Gastroesophageal sphincter (tissue), 4 donors: ENCODE measurements around the gene MRPL37. TPM values are rescaled to one million over a fixed set of nuclear protein-coding genes. Genes with fewer than 3 reads are reported as not detected.

ENCODE experiments used
- ATAC-seq: fragments of 150-250 bp; one replicate; pipeline ENCODE4 v1.9.1; 2016; ENCODE audit warnings: mild to moderate bottlenecking, moderate library complexity
- H3K27ac ChIP-seq, 4 donors: fragments of 200-600 bp; sonication (generic) in 3 of 4; 1 replicate in 3 of 4; 2 replicates in 1 of 4; pipeline ENCODE4 v1.5.1; 2016 to 2019
- H3K27me3 ChIP-seq: fragments of 200-600 bp; sonication (generic); one replicate; pipeline ENCODE4 v1.5.1; 2019
- H3K36me3 ChIP-seq, 2 donors: fragments of 200-600 bp; sonication (generic); one replicate each; pipeline ENCODE4 v1.5.1; 2019; ENCODE audit warnings: control low read depth in 1 of 2
- H3K4me1 ChIP-seq, 3 donors: fragments of 200-600 bp; sonication (generic); 1 replicate in 2 of 3; 2 replicates in 1 of 3; pipeline ENCODE4 v1.5.1; 2016 to 2019; ENCODE audit warnings: control low read depth in 2 of 3
- H3K4me3 ChIP-seq, 2 donors: fragments of 200-600 bp; sonication (generic); one replicate each; pipeline ENCODE4 v1.5.1; 2019; ENCODE audit warnings: mild to moderate bottlenecking in 1 of 2, moderate library complexity in 1 of 2
- H3K9me3 ChIP-seq, 3 donors: fragments of 200-600 bp; sonication (generic); one replicate each; pipeline ENCODE4 v1.5.1; 2017 to 2019; ENCODE audit warnings: control low read depth in 2 of 3
- CTCF ChIP-seq, 4 experiments: fragments of 200-600 bp in 2 of 4; fragments of 450-650 bp in 2 of 4; sonication (generic) in 1 of 4; IDR thresholded peaks; one replicate each; pipeline ENCODE4 v1.5.1; 2017 to 2019; ENCODE audit warnings: antibody characterized with exemption in 4 of 4, mild to moderate bottlenecking in 2 of 4, moderate library complexity in 2 of 4
- EP300 ChIP-seq: sonication (generic); formaldehyde crosslinking; IDR thresholded peaks from one replicate; pipeline ENCODE4 v1.6.1; 2017; ENCODE audit warnings: antibody characterized with exemption, mild to moderate bottlenecking
- POLR2A ChIP-seq, 2 donors: fragments of 450-650 bp; IDR thresholded peaks; one replicate each; pipeline ENCODE4 v1.6.1; 2017; ENCODE audit warnings: antibody characterized with exemption in 2 of 2, mild to moderate bottlenecking in 2 of 2, moderate library complexity in 1 of 2
- POLR2AphosphoS5 ChIP-seq: sonication (generic); formaldehyde crosslinking; IDR thresholded peaks from one replicate; pipeline ENCODE4 v1.6.1; 2017; ENCODE audit warnings: antibody characterized with exemption
- WGBS, 2 donors: methylation state at CpG; one replicate each; pipeline ENCODE4 v1.1.5; 2018; ENCODE audit warnings: low coverage in 1 of 2; 5-methylcytosine and 5-hydroxymethylcytosine counted together
- total RNA-seq, 4 donors: library from RNA; depleted of rRNA; stranded (reverse); fragments of >200 nt; gene quantifications; one replicate each; pipeline ENCODE4 v1.1.0, GENCODE V29; 2016

Gene MRPL37
- total RNA-seq, 4 donors from 2014 or later, result 37.3 to 64.5 (median 52.0) TPM

DNA sequence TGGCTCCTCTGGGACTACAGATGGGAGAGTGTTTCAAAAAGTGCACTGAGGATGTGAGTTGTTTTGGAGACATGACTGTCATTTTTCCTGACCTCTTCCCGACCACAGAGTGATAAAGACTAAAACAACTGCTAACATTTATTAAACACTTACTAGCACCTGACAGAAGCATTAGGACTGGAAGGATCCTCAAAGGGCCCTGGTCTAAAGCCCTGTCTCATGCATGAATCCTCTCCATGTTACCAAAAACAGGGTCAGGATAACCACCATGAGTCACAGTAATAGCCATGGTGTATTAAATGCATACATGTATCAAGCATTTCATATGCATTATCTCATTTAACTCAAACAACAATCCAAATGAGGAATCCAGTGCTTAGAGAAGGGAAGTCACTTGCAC, 11.7 kb upstream of the MRPL37 start:
- WGBS, 2 donors, result 60% methylated on average over 1 of the region's 1 CpG; no CpG with 5 or more reads in 1 of the 2 donors

DNA sequence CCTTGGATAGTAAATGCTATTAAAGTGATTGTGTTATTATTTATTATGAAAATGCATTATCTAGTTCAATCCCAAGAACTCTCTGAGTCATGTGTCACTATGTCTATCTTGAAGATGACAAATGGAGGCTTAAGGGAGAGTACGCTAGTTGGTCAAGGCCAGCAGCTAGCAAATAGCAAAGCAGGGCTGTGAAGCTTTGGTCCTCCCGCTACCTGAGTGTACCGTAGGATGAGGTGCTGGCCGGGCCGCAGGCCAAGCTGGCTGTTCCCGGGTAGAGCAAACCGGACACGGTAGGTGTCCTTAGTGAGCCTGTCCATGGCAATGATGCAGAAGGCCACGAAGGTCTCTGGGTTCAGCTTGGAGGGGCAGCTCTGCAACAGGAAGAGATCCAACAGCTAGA, 9.4 kb upstream of the MRPL37 start:
- H3K4me1 ChIP-seq, result no peaks in the 10 kb centered on the region
- WGBS, 2 donors, result 85 to 93% methylated on average over 3 to 8 of the region's 9 CpGs
- H3K36me3 ChIP-seq, result peaks cover 0 to 92% of the 10 kb centered on the region in 2 donors
- H3K4me3 ChIP-seq, result no peak overlapping the region
- no peak overlapping the region for H3K27ac ChIP-seq
- no peaks in the 10 kb centered on the region for H3K27me3 ChIP-seq
- TF ChIP-seq POLR2A (IDR thresholded peaks at IDR 0.05), result no peak
- no peak for TF ChIP-seq POLR2AphosphoS5
- TF ChIP-seq CTCF (IDR thresholded peaks at IDR 0.05), result no peak
- no peak for TF ChIP-seq EP300
- no peaks in the 10 kb centered on the region for H3K9me3 ChIP-seq
- no peak for ATAC-seq

More for the DNA sequence above, 11.7 kb upstream of the MRPL37 start:
- H3K27ac ChIP-seq, result no peak overlapping the region
- peaks cover 0 to 73% of the 10 kb centered on the region in 2 donors for H3K36me3 ChIP-seq
- no peak overlapping the region for H3K4me3 ChIP-seq
- no peaks in the 10 kb centered on the region for H3K27me3 ChIP-seq
- ATAC-seq, result no peak
- H3K9me3 ChIP-seq, result no peaks in the 10 kb centered on the region
- no peaks in the 10 kb centered on the region for H3K4me1 ChIP-seq
- TF ChIP-seq EP300 (no peak), CTCF (IDR thresholded peaks at IDR 0.05) (no peak), POLR2A (IDR thresholded peaks at IDR 0.05) (no peak), POLR2AphosphoS5 (no peak)

DNA sequence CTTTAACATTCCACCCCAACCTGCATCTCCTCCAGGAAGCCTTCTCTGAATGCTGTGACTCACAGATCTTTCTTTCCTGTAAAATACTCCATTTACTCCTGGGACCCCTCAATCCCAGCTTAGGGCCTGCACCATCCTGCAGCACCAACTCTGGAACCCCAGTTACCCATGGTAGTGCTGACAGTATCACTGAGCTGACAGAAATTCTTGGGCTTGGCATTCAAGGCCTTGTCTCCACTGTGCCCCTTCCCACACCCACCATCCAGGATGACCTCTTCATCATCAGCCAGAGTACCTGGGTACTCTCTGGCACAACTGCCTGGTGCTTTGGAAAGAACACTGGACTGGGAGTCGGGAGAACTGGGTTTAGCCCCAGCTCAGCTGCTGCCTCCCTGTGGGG, 8.4 kb upstream of the MRPL37 start:
- no peak overlapping the region for H3K4me3 ChIP-seq
- TF ChIP-seq CTCF (IDR thresholded peaks at IDR 0.05), result no peak
- TF ChIP-seq POLR2AphosphoS5, result no peak
- H3K36me3 ChIP-seq, result peaks cover 0 to 94% of the 10 kb centered on the region in 2 donors
- no peaks in the 10 kb centered on the region for H3K27me3 ChIP-seq
- no peak overlapping the region for H3K27ac ChIP-seq
- no peaks in the 10 kb centered on the region for H3K9me3 ChIP-seq
- 100% methylated on average over 1 of the region's 1 CpG; no CpG with 5 or more reads in 1 of the 2 donors for WGBS, 2 donors
- no peak for ATAC-seq
- H3K4me1 ChIP-seq, result no peaks in the 10 kb centered on the region

- Histone ChIP-seq H3K27ac (no peak overlapping the region), H3K4me1 (no peaks in the 10 kb centered on the region), H3K4me3 (no peak overlapping the region), H3K27me3 (no peaks in the 10 kb centered on the region), H3K9me3 (no peaks in the 10 kb centered on the region), H3K36me3 (peaks cover 0 to 78% of the 10 kb centered on the region in 2 donors)
- 83 to 90% methylated on average over 3 to 5 of the region's 5 CpGs for WGBS, 2 donors
- no peak for ATAC-seq
- TF ChIP-seq POLR2AphosphoS5 (no peak), CTCF (IDR thresholded peaks at IDR 0.05) (no peak), POLR2A (IDR thresholded peaks at IDR 0.05) (no peak), EP300 (no peak)
These were observed 6.5 kb upstream of the MRPL37 start for GRCh38 chr1:54193453-54193852.

DNA sequence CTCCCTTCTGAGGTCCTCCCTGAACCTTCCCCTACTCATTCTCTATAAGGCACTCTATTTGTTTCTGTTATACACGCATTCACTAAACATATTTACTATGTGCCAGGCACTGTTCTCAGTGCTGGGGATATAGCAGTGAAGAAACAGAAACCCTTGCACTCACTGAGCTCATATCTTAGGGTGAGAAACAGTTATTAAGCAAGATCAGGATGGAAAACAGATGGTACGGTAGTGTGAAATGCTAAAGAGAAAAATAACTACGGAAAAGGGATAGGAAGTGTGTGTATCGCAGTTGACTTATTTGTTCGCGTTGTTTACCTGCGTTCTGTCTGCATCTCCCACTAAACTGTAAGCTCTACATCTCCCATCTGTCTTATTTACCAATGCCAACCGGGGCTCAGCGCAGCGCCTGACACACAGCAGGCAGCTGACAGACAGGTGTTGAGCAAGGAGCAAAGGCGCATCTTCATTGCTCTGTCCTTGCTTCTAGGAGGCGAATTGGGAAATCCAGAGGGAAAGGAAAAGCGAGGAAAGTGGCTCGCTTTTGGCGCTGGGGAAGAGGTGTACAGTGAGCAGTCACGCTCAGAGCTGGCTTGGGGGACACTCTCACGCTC, 709 bp upstream of the MRPL37 start:
- no peaks in the 10 kb centered on the region for H3K9me3 ChIP-seq
- 19 to 56% methylated on average over 3 to 14 of the region's 17 CpGs for WGBS, 2 donors
- H3K4me1 ChIP-seq, result peaks cover 0 to 42% (median 17%) of the 10 kb centered on the region in 3 donors
- H3K4me3 ChIP-seq, result peak overlapping the region; percentile 80 to 83
- no peak for TF ChIP-seq POLR2AphosphoS5
- TF ChIP-seq CTCF (IDR thresholded peaks at IDR 0.05), result no peak
- no peak for TF ChIP-seq POLR2A (IDR thresholded peaks at IDR 0.05)
- no peak for TF ChIP-seq EP300
- no peaks in the 10 kb centered on the region for H3K27me3 ChIP-seq
- peak overlapping the region; percentile 1 to 90 (median 80) for H3K27ac ChIP-seq
- H3K36me3 ChIP-seq, result peaks cover 0 to 32% of the 10 kb centered on the region in 2 donors
- ATAC-seq, result no peak
